ENCODE results near the gene ALDOB.

The ALDOB gene

DNA sequence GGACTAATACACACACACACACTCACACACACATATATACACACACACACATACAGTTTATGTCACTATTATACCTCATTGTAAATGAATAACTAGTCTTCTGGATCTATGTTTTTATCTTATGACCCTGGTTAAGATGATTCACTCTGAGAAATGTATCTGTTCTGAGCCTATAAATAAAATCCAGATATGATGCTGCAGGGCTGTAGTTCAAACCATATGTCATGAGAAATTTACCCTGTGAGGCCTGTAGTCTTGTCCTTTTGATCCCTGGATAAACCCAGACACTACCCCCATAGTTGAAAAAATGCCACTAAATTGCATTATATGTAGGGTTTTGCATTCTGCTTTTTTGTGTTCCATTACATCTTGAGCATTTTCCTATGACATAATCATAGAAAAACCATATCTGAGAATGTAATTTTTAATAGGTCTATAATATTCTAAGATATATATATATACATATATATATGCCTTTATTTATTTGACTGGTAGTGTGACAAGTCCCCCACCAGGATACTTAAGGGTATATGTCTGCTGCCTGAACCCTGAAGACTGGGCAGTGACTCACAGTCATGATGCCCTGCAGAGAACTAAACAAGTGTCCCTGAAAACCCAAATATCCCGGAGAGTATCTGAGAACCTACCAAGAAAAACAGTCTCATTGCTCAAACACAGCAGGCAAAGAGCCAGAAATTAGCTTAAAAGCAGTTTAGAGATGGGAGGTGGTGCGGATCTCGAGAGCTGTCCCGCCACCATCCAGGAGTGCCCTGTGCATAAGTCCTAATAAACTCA, 18.4 kb upstream of the ALDOB start:
- Mint-ChIP-seq H3K27me3 (ENCODE audit: low read depth) (no peaks in the 10 kb centered on the region), H3K4me3 (no peak overlapping the region), H3K27ac (no peak overlapping the region), H3K36me3 (ENCODE audit: low read depth) (no peaks in the 10 kb centered on the region), H3K4me1 (peaks cover 11% of the 10 kb centered on the region), H3K9me3 (peaks cover 12% of the 10 kb centered on the region)
- TF ChIP-seq, protein P1, sequence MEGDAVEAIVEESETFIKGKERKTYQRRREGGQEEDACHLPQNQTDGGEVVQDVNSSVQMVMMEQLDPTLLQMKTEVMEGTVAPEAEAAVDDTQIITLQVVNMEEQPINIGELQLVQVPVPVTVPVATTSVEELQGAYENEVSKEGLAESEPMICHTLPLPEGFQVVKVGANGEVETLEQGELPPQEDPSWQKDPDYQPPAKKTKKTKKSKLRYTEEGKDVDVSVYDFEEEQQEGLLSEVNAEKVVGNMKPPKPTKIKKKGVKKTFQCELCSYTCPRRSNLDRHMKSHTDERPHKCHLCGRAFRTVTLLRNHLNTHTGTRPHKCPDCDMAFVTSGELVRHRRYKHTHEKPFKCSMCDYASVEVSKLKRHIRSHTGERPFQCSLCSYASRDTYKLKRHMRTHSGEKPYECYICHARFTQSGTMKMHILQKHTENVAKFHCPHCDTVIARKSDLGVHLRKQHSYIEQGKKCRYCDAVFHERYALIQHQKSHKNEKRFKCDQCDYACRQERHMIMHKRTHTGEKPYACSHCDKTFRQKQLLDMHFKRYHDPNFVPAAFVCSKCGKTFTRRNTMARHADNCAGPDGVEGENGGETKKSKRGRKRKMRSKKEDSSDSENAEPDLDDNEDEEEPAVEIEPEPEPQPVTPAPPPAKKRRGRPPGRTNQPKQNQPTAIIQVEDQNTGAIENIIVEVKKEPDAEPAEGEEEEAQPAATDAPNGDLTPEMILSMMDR (IDR thresholded peaks at IDR 0.05; ENCODE audit: unreplicated experiment in 3 of 3), result no peak

DNA sequence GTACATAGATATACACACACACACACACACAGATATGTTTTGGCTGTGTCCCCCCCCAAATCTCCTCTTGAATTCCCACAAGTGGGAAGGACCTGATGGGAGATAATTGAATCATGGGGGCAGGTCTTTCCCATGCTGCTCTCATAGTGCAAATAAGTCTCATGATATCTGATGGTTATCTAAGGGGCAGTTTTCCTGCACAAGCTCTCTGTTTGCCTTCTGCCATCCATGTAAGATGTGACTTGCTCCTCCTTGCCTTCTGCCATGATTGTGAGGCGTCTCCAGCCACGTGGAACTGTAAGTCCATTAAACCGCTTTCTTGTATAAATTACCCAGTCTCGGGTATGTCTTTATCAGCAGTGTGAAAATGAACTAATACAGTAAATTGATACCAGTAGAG, 15.9 kb upstream of the ALDOB start:
- no peaks in the 10 kb centered on the region for H3K36me3 Mint-ChIP-seq (ENCODE audit: low read depth)
- H3K9me3 Mint-ChIP-seq, result peaks cover 12% of the 10 kb centered on the region
- TF ChIP-seq, protein P1 (IDR thresholded peaks at IDR 0.05; ENCODE audit: unreplicated experiment in 3 of 3), result no peak
- peaks cover 11% of the 10 kb centered on the region for H3K4me1 Mint-ChIP-seq
- no peak overlapping the region for H3K27ac Mint-ChIP-seq
- H3K27me3 Mint-ChIP-seq (ENCODE audit: low read depth), result no peaks in the 10 kb centered on the region
- H3K4me3 Mint-ChIP-seq, result no peak overlapping the region

DNA sequence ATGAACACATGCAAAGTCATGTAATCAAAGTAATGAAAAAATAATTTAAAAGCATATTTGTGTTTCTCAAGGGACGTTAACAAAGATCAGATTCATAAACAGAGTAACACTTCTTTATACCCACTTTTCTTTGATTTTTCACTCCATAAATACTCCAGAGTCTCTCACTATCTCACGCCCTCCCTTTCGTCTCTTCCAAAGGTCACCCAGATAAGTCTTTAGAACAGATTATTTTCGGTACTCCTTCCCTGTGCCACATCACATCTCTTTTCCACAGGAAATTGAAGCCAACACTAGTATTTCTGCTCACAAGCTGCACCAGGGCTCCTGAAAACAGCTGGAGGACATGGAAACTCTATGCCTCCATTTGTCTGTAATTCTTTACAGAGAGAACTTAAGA, 15.4 kb upstream of the ALDOB start:
- H3K9me3 Mint-ChIP-seq, result peaks cover 12% of the 10 kb centered on the region
- peak overlapping the region; percentile 17 to 35 (median 22) for H3K27ac Mint-ChIP-seq
- no peaks in the 10 kb centered on the region for H3K27me3 Mint-ChIP-seq (ENCODE audit: low read depth)
- TF ChIP-seq, protein P1 (IDR thresholded peaks at IDR 0.05; ENCODE audit: unreplicated experiment in 3 of 3), result no peak
- H3K4me3 Mint-ChIP-seq, result peak overlapping the region in 1 of 3 experiments; percentile 53
- H3K4me1 Mint-ChIP-seq, result peaks cover 11% of the 10 kb centered on the region
- H3K36me3 Mint-ChIP-seq (ENCODE audit: low read depth), result no peaks in the 10 kb centered on the region

DNA sequence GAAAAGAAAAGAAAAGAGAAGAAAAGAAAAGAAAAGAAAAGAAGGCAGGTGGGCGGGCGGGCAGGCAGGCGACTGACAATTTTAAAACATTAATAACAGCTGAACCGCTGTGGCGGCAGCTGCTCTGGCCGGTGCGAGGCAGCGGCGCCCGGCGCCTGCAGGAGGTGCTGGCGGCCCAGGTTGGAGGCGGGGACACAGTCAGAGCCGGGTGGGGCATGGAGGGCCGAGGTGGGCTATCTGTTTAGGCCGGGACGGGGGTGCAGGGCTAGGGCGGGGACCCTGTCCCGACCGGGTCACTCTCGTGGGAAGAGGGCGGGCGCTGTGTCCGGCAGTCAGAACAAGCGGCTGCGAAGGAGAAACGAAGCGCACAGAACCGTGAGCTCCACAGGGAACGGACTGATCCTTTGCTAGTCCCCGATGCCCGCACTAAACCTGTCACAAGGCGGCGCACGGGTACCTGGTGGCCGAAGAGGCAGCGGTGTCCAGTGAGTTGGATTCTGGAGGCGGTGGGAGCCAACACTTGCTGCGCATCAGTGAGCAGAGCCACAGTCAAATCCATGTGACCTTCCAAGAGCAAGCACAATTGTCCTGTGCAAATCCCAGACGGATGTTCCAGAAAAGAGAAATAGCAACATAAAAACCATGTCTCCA, 13.6 kb upstream of the ALDOB start:
- Mint-ChIP-seq H3K9me3 (peaks cover 12% of the 10 kb centered on the region), H3K36me3 (ENCODE audit: low read depth) (no peaks in the 10 kb centered on the region), H3K4me1 (peaks cover 11% of the 10 kb centered on the region), H3K4me3 (peak overlapping the region; percentile 81 to 83 (median 82)), H3K27ac (peak overlapping the region; percentile 48 to 71 (median 52)), H3K27me3 (ENCODE audit: low read depth) (no peaks in the 10 kb centered on the region)
- TF ChIP-seq, protein P1 (IDR thresholded peaks at IDR 0.05; ENCODE audit: unreplicated experiment in 3 of 3), result peak; percentile 56 to 76 (median 72)

GRCh38 chr9:101448680-101449070, 13.1 kb upstream of the ALDOB start:
- peak overlapping the region; percentile 81 to 83 (median 82) for H3K4me3 Mint-ChIP-seq
- no peaks in the 10 kb centered on the region for H3K27me3 Mint-ChIP-seq (ENCODE audit: low read depth)
- H3K9me3 Mint-ChIP-seq, result peaks cover 11% of the 10 kb centered on the region
- peaks cover 14% of the 10 kb centered on the region for H3K4me1 Mint-ChIP-seq
- TF ChIP-seq, protein P1 (IDR thresholded peaks at IDR 0.05; ENCODE audit: unreplicated experiment in 3 of 3), result no peak
- peak overlapping the region in 2 of 3 experiments; percentile 71 to 88 for H3K27ac Mint-ChIP-seq
- H3K36me3 Mint-ChIP-seq (ENCODE audit: low read depth), result no peaks in the 10 kb centered on the region
